Lung (tissue), 12 donors: ENCODE results near the gene ALG6. TPM values are rescaled to one million over a fixed set of nuclear protein-coding genes. Genes with fewer than 3 reads are reported as not detected.
A peak's percentile ranks its signal among the peaks of the same experiment; 100 is the strongest.

Experiments used
- ATAC-seq: fragments of 200-7000 bp; cut with Tn5 transposase; one replicate; pipeline ENCODE4 v1.9.1; 2020; ENCODE audit warnings: moderate number of reproducible peaks; ENCODE audit not compliant: insufficient read depth, low FRiP score
- DNase-seq, 3 donors: peaks; one replicate each; pipeline ENCODE4 v3.0.0-alpha.2; 2013 to 2017
- H3K27ac ChIP-seq, 2 donors: one replicate each; pipeline ENCODE4 v1.5.1; 2013; ENCODE audit warnings: mild to moderate bottlenecking in 2 of 2, moderate library complexity in 2 of 2, control low read depth in 1 of 2, inconsistent platforms in 1 of 2, low read depth in 1 of 2, low read length in 1 of 2
- H3K27me3 ChIP-seq, 3 donors: one replicate each; pipeline ENCODE4 v1.5.1; 2013; ENCODE audit warnings: low read length in 2 of 3; ENCODE audit not compliant: control insufficient read depth in 3 of 3, insufficient read depth in 3 of 3
- H3K36me3 ChIP-seq, 4 donors: one replicate each; pipeline ENCODE4 v1.5.1; 2013; ENCODE audit warnings: low read length in 4 of 4, mild to moderate bottlenecking in 1 of 4, moderate library complexity in 1 of 4; ENCODE audit not compliant: control insufficient read depth in 4 of 4, insufficient read depth in 4 of 4
- H3K4me1 ChIP-seq, 5 donors: one replicate each; pipeline ENCODE4 v1.5.1; 2013; ENCODE audit warnings: low read length in 5 of 5, mild to moderate bottlenecking in 2 of 5, moderate library complexity in 1 of 5; ENCODE audit not compliant: control insufficient read depth in 5 of 5, insufficient read depth in 5 of 5
- H3K4me3 ChIP-seq: one replicate; pipeline ENCODE4 v1.5.1; 2013; ENCODE audit warnings: mild to moderate bottlenecking, control low read depth, moderate library complexity
- H3K9ac ChIP-seq, 2 donors: one replicate each; pipeline ENCODE4 v1.5.1; 2013; ENCODE audit warnings: low read length in 2 of 2, control low read depth in 1 of 2; ENCODE audit not compliant: insufficient read depth in 1 of 2
- H3K9me3 ChIP-seq, 4 donors: one replicate each; pipeline ENCODE4 v1.5.1; 2013; ENCODE audit warnings: low read length in 3 of 4, mild to moderate bottlenecking in 1 of 4, moderate library complexity in 1 of 4; ENCODE audit not compliant: control insufficient read depth in 4 of 4, insufficient read depth in 3 of 4
- WGBS, 2 donors: extraction: QIAGEN DNeasy Blood & Tissue Kit; methylation state at CpG; one replicate each; pipeline ENCODE4 v1.1.7; 2013; 5-methylcytosine and 5-hydroxymethylcytosine counted together
- polyA plus RNA-seq, 2 donors: library from polyadenylated mRNA; stranded (reverse); fragments of 200-250 nt; gene quantifications; one replicate each; pipeline ENCODE4 v1.2.1, GENCODE V29; 2013
- total RNA-seq, 2 donors: library from RNA; depleted of rRNA in 1 of 2; stranded (reverse); fragments of >200 nt in 1 of 2; gene quantifications; one replicate each; pipeline ENCODE4 v1.2.1, GENCODE V29; 2014 to 2021
- TF ChIP-seq, protein P1 (sequence below): IDR thresholded peaks from 2 replicates; pipeline ENCODE4 v1.5.1; 2012; ENCODE audit warnings: mild to moderate bottlenecking; ENCODE audit errors: control extremely low read depth, extremely low read depth
- donor health status: control.
- donor health status: control.
- donor health status: Bipolar disorder and iron deficiency.
- donor health status: healthy.
- donor health status: DM: yes; HTN: yes; CAD: no.

The ALG6 gene
- total and polyA plus RNA-seq, 4 donors = 8.2 to 25.3 (median 11.8) TPM

- H3K9ac ChIP-seq = no peak overlapping the region
- no peaks in the 10 kb centered on the region for H3K36me3 ChIP-seq
- ATAC-seq = no peak
- H3K27me3 ChIP-seq = peaks cover 0 to 86% (median 73%) of the 10 kb centered on the region in 3 donors
- WGBS, 2 donors = 6 to 9% methylated on average over 60 of the region's 60 CpGs
- no peak overlapping the region for H3K27ac ChIP-seq
- peaks cover 0 to 24% (median 0%) of the 10 kb centered on the region in 5 donors for H3K4me1 ChIP-seq
- peak in 2 of 3 donors; percentile 29 to 47 for DNase-seq
- H3K4me3 ChIP-seq = no peak overlapping the region
- H3K9me3 ChIP-seq = peaks cover 0 to 26% (median 0%) of the 10 kb centered on the region in 4 donors
- TF ChIP-seq, protein P1, sequence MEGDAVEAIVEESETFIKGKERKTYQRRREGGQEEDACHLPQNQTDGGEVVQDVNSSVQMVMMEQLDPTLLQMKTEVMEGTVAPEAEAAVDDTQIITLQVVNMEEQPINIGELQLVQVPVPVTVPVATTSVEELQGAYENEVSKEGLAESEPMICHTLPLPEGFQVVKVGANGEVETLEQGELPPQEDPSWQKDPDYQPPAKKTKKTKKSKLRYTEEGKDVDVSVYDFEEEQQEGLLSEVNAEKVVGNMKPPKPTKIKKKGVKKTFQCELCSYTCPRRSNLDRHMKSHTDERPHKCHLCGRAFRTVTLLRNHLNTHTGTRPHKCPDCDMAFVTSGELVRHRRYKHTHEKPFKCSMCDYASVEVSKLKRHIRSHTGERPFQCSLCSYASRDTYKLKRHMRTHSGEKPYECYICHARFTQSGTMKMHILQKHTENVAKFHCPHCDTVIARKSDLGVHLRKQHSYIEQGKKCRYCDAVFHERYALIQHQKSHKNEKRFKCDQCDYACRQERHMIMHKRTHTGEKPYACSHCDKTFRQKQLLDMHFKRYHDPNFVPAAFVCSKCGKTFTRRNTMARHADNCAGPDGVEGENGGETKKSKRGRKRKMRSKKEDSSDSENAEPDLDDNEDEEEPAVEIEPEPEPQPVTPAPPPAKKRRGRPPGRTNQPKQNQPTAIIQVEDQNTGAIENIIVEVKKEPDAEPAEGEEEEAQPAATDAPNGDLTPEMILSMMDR = no peak
Observed at GRCh38 chr1:63319046-63320021, 48.1 kb upstream of the ALG6 start.

- Histone ChIP-seq H3K9ac (no peak overlapping the region), H3K27me3 (peaks cover 0 to 86% (median 71%) of the 10 kb centered on the region in 3 donors), H3K4me1 (peaks cover 0 to 26% (median 0%) of the 10 kb centered on the region in 5 donors), H3K36me3 (no peaks in the 10 kb centered on the region), H3K9me3 (peaks cover 0 to 28% (median 0%) of the 10 kb centered on the region in 4 donors), H3K4me3 (no peak overlapping the region), H3K27ac (no peak overlapping the region)
- TF ChIP-seq, protein P1 = no peak
- ATAC-seq (no peak), DNase-seq (peak in 2 of 3 donors; percentile 37 to 47)
- WGBS, 2 donors = 5 to 10% methylated on average over 47 of the region's 47 CpGs
Observed at GRCh38 chr1:63320022-63320721, 47.3 kb upstream of the ALG6 start.

GRCh38 chr1:63321066-63321784 lies 46.2 kb upstream of the ALG6 start:
- TF ChIP-seq, protein P1 = no peak
- no peak overlapping the region for H3K9ac ChIP-seq
- no peak for ATAC-seq
- peaks cover 0 to 29% (median 0%) of the 10 kb centered on the region in 4 donors for H3K9me3 ChIP-seq
- peaks cover 0 to 26% (median 0%) of the 10 kb centered on the region in 5 donors for H3K4me1 ChIP-seq
- no peaks in the 10 kb centered on the region for H3K36me3 ChIP-seq
- WGBS, 2 donors = 8 to 15% methylated on average over 39 of the region's 39 CpGs
- peak in 1 of 3 donors; percentile 23 for DNase-seq
- H3K27me3 ChIP-seq = peaks cover 0 to 86% (median 73%) of the 10 kb centered on the region in 3 donors
- H3K27ac ChIP-seq = no peak overlapping the region
- H3K4me3 ChIP-seq = no peak overlapping the region
